Motor neuron (in vitro differentiated cells): ENCODE results near the gene EXTL1. TPM values are rescaled to one million over a fixed set of nuclear protein-coding genes. Genes with fewer than 3 reads are reported as not detected.

ENCODE experiments used
- ATAC-seq, 8 experiments: fragments of 200-7000 bp; cut with Tn5 transposase; replicated peaks in 6 of 8; 2 replicates each; pipeline ENCODE4 v1.8.0; 2021; ENCODE audit warnings: mild to moderate bottlenecking in 8 of 8, moderate library complexity in 8 of 8
- H3K27ac ChIP-seq, 2 donors: fragments of 250-450 bp; sonication (Bioruptor Pico); 2 replicates each; pipeline ENCODE4 v1.9.0; 2021; ENCODE audit warnings: antibody characterized with exemption in 2 of 2, mild to moderate bottlenecking in 2 of 2, moderate library complexity in 1 of 2
- H3K4me1 ChIP-seq, 2 donors: fragments of 250-450 bp; sonication (Bioruptor Pico); replicated peaks in 1 of 2; 2 replicates each; pipeline ENCODE4 v1.6.1; 2021; ENCODE audit warnings: antibody characterized with exemption in 2 of 2, mild to moderate bottlenecking in 2 of 2, moderate library complexity in 1 of 2
- H3K4me3 ChIP-seq, 5 donors: fragments of 250-450 bp; sonication (Bioruptor Pico); 2 replicates each; pipeline ENCODE4 v1.9.0; 2021; ENCODE audit warnings: antibody characterized with exemption in 5 of 5, mild to moderate bottlenecking in 5 of 5, moderate library complexity in 4 of 5
- WGBS, 10 experiments: fragments of 450-650 bp; shearing (Covaris generic); methylation state at CpG; one replicate each; pipeline ENCODE4 v1.0.0; 2022; 5-methylcytosine and 5-hydroxymethylcytosine counted together
- in situ Hi-C, 9 experiments: fragments of 400-800 bp; cut with MboI; loops; one replicate each; pipeline ENCODE4 v1.15.0; 2021; ENCODE audit warnings: low sequenced_read_pairs in 9 of 9, low pct_unique_long_range_greater_than_20kb in 2 of 9; ENCODE audit not compliant: unreplicated experiment in 9 of 9
- total RNA-seq, 8 experiments: library from RNA; unstranded; fragments of 300-600 nt; gene quantifications; 2 replicates each; pipeline versions ENCODE4 v1.2.3 to v1.2.4, GENCODE V29; 2022

EXTL1 gene
- total RNA-seq, 8 experiments from 2014 or later = 0.36 to 24.9 (median 1.6) TPM

DNA sequence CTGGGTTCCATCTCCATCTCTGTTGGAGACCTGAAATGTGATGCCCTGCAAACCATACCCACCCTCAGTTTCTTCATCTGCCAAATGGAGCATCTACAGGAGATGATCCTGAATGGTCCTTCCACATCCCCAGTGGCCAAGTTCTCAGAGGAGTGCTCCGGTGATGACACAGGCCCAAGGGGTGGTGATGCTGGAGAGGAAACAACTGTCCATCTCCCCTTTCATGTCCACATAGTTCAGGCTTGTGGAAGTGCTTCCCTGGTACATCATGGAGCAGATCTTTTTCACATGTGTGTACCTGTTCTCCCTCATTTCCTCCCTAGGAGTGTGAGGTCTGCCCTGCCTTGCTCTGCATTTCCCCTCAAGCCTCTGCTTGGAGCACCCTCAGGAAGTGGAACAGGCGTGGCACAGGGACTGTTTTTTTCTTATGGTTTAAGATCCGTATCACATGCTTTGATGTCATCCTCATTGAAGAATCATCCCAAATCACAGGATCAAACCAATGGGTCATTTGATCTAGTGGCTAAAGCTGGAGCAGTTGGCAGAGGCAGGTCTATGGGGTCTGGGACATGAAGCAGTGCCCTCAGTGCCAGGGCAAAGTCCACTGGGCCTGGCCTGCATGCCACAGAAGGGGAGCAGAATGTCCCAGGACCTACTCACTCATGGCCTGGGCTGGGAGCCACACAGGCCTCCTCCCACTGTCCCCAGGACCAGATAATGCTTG, 54.0 kb downstream of the EXTL1 start:
- WGBS, 10 experiments = 58 to 100% (median 81%) methylated on average over 1 to 3 of the region's 3 CpGs; no CpG with 5 or more reads in 2 of the 10 experiments
- no peak for ATAC-seq
- in situ Hi-C loops = no loop called here
- Histone ChIP-seq H3K4me1 (no peaks in the 10 kb centered on the region), H3K4me3 (no peak overlapping the region), H3K27ac (no peak overlapping the region)

GRCh38 chr1:26077524-26077923, 55.9 kb downstream of the EXTL1 start:
- no peak overlapping the region for H3K27ac ChIP-seq
- no peak for ATAC-seq
- 100% methylated on average over 1 of the region's 1 CpG; no CpG with 5 or more reads in 4 of the 10 experiments for WGBS, 10 experiments
- no peaks in the 10 kb centered on the region for H3K4me1 ChIP-seq
- in situ Hi-C loops = no loop called here
- no peak overlapping the region for H3K4me3 ChIP-seq

DNA sequence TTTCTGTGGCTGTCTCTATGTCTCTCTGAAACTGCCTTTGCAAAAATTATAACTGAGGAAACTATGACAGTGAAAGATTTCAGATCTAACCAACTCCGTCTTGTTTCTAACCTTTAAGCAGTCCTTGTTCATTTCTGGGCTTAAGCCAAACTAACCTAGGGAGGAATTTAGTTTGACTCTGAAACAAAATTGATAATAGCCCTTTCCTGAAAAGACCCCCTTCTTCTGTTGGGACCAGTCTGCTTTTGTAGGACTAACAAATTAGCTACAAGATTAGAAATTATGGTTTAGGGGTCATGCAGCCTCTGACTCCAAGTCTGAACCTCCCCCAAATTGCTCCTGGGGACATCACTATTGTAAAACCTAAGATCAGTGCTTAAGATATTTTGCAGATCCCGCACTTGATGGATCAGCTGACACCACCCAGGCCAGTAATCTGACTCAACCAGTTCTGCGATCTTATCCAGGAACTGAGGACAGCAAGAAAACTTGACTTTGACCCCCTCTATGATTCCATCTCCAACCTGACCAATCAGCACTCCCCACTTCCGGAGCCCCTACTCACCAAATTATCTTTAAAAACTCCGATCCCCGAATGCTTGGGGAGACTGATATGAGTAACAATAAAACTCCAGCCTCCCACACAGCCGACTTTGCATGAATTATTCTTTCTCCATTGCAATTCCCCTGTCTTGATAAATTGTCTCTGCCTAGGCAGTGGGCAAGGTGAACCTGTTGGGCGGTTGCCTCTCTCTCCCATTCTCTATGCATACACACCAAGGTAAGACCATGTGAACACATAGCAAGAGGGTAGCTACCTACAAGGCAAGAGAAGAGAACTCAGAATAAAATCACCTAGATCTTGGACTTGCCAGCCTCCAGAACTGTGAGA, 57.0 kb downstream of the EXTL1 start:
- no peak for ATAC-seq
- in situ Hi-C loops = no loop called here
- no peak overlapping the region for H3K4me3 ChIP-seq

GRCh38 chr1:26079178-26079563, 57.6 kb downstream of the EXTL1 start:
- in situ Hi-C loops = no loop called here
- Histone ChIP-seq H3K4me1 (no peaks in the 10 kb centered on the region), H3K4me3 (no peak overlapping the region), H3K27ac (no peak overlapping the region)
- WGBS, 10 experiments = 40 to 80% (median 67%) methylated on average over 2 to 5 of the region's 7 CpGs; no CpG with 5 or more reads in 7 of the 10 experiments
- no peak for ATAC-seq

More for the DNA sequence above, 57.0 kb downstream of the EXTL1 start:
- Histone ChIP-seq H3K27ac (no peak overlapping the region), H3K4me1 (no peaks in the 10 kb centered on the region)
- 42 to 91% (median 76%) methylated on average over 2 to 8 of the region's 8 CpGs for WGBS, 10 experiments

- WGBS, 10 experiments = 34 to 86% (median 63%) methylated on average over 4 to 9 of the region's 9 CpGs; no CpG with 5 or more reads in 1 of the 10 experiments
- Histone ChIP-seq H3K27ac (no peak overlapping the region), H3K4me1 (no peaks in the 10 kb centered on the region), H3K4me3 (no peak overlapping the region)
- in situ Hi-C loops = no loop called here
- no peak for ATAC-seq
Measured at GRCh38 chr1:26079960-26080814, 58.6 kb downstream of the EXTL1 start.

DNA sequence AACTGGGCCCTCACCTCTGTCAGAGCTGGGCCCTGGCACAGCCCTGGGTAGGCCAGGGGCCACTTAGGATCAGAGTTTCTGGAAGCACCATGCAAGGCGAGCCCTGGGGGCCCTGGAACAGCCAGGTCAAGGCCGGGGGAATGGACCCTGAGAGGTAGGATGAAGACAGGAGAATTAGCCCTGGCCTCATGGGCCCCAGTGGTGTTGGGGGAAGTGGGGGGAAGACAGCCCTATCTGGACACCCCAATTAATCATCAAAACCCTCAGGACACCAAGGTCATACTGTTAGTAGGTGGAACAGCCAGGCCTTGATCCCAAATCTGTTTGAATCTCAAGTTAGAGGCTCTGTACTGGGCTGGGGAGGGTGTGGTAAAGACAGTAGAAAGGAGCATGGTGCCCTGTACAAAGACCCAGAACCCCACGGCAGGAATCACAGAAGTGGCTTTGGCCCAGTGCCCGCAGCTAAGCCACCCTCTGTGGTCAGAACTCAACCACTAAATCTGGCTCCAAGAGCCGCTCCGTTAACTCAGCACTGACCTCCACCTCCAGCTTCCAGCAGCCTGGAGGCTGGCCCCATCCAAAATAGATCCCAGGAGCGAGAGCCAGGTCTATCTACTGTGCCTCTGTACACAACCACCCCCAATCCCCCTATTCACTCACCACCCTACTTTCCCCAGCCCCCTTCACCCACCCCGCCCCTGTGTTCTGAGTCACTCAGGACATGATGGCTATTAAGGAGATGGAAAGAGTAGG, 59.9 kb downstream of the EXTL1 start:
- ATAC-seq = no peak
- Histone ChIP-seq H3K4me3 (no peak overlapping the region), H3K4me1 (no peaks in the 10 kb centered on the region), H3K27ac (no peak overlapping the region)
- 20 to 100% (median 93%) methylated on average over 1 to 5 of the region's 8 CpGs; no CpG with 5 or more reads in 3 of the 10 experiments for WGBS, 10 experiments
- in situ Hi-C loops = no loop called here

DNA sequence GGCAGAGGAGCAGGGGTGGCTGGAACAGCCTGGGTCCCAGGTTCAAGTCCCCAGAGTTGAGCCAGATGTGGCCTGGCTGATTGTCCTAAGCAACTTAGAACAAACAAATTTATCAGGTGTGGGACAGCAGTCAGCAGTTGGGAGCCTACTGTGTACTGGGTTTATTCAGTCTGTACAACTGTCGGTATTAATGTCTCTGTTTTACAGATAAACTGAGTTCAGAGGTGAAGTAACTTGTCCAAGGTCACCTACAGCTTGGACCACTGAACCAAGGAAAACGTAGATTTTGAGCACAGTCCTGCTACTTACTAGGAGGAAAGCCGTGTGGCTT, 60.4 kb downstream of the EXTL1 start:
- WGBS, 10 experiments = 19 to 83% (median 63%) methylated on average over 1 to 3 of the region's 3 CpGs; no CpG with 5 or more reads in 3 of the 10 experiments
- in situ Hi-C loops = no loop called here
- Histone ChIP-seq H3K4me3 (no peak overlapping the region), H3K4me1 (no peaks in the 10 kb centered on the region), H3K27ac (no peak overlapping the region)
- ATAC-seq = no peak

DNA sequence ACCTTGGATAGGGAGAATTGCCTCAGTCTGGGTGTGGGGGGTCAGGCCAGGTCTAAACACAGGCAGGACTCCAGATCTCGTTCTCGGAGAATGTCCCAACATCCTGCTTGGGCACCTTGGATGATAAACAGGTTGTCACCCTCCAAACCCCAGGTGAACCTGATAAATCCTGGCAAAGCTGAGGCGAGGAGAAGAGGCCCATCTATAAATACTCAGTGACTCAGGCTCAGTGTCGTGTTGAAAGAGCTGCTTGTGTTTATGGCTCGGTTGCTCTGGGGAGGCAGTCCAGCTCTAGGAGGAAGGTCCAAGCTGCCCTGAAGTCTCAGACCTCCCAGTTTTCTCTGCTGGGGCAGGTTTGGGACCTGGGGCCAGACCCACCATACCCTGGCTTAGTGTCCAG, 61.6 kb downstream of the EXTL1 start:
- Histone ChIP-seq H3K4me3 (no peak overlapping the region), H3K4me1 (no peaks in the 10 kb centered on the region), H3K27ac (no peak overlapping the region)
- ATAC-seq = peak in 1 of 8 experiments; percentile 32
- 10 to 100% (median 53%) methylated on average over 2 to 5 of the region's 5 CpGs; no CpG with 5 or more reads in 5 of the 10 experiments for WGBS, 10 experiments
- in situ Hi-C loops = no loop called here

- Histone ChIP-seq H3K27ac (no peak overlapping the region), H3K4me3 (no peak overlapping the region), H3K4me1 (no peaks in the 10 kb centered on the region)
- no peak for ATAC-seq
- in situ Hi-C loops = no loop called here
- 0 to 62% (median 44%) methylated on average over 1 to 2 of the region's 2 CpGs; no CpG with 5 or more reads in 4 of the 10 experiments for WGBS, 10 experiments
Measured at GRCh38 chr1:26084091-26084561, 62.6 kb downstream of the EXTL1 start.

- Histone ChIP-seq H3K27ac (no peak overlapping the region), H3K4me3 (no peak overlapping the region), H3K4me1 (no peaks in the 10 kb centered on the region)
- 0 to 100% (median 65%) methylated on average over 1 to 2 of the region's 2 CpGs; no CpG with 5 or more reads in 2 of the 10 experiments for WGBS, 10 experiments
- ATAC-seq = no peak
- in situ Hi-C loops = no loop called here
Measured at GRCh38 chr1:26084844-26085243, 63.3 kb downstream of the EXTL1 start.
